ENCODE results near the gene TST. TPM values are rescaled to one million over a fixed set of nuclear protein-coding genes. Genes with fewer than 3 reads are reported as not detected.

The TST gene
- total and polyA plus RNA-seq, 11 donors, result 35.8 to 143 (median 58.1) TPM

DNA sequence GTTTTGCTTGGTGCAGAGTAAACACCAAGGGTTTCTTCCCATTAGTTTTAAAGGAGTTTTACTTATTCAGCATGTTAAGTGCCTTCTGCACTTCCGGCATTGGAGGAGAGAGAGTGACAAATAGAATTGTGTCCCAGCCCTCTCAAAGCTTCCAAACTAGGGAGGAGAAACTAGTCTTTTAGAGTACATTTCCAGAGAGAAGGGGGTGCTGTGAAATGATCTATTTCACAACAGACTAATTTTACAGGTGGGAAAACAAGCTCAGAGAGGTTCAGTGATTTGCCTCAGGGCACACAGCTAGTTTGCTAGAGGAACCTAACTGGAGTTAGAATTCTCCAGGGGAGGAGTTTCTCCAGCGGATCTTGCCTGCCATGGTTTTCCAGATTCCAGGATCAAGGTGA lies 12.9 kb upstream of the TST start:
- Histone ChIP-seq H3K27me3 (peaks cover 0 to 7% (median 0%) of the 10 kb centered on the region in 9 donors), H3K36me3 (peaks cover 0 to 34% (median 27%) of the 10 kb centered on the region in 9 donors), H3K4me1 (no peaks in the 10 kb centered on the region), H3K27ac (no peak overlapping the region), H3K4me3 (no peak overlapping the region), H3K9me3 (no peaks in the 10 kb centered on the region)
- WGBS, 4 donors, result 63 to 76% (median 73%) methylated on average over 2 of the region's 2 CpGs
- intact Hi-C loops (cut with DNase I), result no loop called here
- ATAC-seq (no peak), DNase-seq (no peak)
- TF ChIP-seq, protein P1, sequence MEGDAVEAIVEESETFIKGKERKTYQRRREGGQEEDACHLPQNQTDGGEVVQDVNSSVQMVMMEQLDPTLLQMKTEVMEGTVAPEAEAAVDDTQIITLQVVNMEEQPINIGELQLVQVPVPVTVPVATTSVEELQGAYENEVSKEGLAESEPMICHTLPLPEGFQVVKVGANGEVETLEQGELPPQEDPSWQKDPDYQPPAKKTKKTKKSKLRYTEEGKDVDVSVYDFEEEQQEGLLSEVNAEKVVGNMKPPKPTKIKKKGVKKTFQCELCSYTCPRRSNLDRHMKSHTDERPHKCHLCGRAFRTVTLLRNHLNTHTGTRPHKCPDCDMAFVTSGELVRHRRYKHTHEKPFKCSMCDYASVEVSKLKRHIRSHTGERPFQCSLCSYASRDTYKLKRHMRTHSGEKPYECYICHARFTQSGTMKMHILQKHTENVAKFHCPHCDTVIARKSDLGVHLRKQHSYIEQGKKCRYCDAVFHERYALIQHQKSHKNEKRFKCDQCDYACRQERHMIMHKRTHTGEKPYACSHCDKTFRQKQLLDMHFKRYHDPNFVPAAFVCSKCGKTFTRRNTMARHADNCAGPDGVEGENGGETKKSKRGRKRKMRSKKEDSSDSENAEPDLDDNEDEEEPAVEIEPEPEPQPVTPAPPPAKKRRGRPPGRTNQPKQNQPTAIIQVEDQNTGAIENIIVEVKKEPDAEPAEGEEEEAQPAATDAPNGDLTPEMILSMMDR (IDR thresholded peaks at IDR 0.05), result no peak
- TF ChIP-seq POLR2A (IDR thresholded peaks at IDR 0.05), result no peak

DNA sequence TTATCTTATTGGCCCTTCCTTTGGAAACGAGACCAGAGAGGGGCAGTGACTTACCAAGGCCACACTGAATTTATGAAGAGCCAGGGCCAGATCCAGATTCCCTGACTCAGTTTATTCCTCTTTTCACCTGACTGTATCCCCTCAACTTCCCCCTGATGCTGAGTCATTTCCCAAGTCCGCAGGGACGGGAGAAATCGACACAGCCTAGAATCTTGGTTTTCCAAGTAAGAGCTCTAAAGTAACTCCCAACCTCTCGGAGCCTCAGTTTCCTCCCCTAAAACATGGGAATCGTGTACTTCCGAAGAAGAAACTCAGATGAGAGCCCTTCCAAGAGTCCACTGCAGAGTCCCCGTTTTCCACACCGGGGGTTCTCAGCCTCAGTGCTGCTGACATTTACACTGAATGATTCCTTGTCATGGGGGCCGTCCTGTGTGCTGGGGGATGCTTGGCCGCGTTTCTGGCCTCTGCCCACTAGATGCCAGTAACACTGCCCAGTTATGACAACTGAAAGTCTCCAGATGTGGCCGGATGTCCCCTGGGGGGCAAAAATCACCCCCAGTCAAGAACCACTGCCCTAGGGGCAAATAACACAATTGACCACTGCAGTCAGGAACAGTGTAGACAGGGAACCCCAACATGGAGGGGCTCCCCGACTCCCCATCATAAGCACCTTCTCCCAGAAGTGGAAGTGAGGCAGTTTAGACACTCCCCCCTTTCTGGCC lies 11.5 kb upstream of the TST start:
- DNase-seq, result no peak
- intact Hi-C loops (cut with DNase I), result no loop called here

DNA sequence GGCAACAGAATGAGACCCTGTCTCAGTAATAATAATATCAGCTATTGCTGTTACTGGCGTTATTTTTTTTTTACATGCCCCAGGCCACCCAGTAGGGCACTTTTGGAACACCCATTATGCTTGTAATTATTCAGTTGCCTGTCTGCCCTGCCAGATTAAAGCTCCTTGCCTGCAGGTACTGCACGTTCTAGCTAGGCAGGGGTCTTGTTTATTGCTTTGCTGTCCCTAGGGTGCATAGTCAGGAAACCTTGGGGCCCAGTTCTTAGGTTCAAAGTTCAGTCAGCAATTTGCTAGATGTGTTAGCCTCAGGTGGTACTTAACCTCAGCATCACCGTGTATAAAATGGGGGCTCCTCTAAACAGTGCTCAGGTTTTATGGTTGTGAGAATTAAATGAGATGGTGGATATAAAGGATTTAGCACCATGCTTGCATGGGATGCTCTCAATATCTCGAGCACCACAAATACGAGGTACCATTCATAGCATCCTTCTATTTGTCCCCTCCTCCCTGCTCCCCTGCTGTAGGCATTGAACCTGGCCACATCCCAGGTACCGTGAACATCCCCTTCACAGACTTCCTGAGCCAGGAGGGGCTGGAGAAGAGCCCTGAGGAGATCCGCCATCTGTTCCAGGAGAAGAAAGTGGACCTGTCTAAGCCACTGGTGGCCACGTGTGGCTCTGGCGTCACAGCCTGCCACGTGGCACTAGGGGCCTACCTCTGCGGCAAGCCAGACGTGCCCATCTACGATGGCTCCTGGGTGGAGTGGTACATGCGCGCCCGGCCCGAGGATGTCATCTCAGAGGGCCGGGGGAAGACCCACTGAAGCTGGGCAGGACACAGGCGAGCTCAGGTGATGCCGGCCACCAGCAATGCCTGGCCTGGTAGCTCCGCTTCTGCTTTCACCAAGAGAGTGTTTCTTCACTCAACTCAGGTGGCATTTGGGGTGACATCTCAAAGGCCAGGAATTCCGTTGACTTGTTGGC lies 9.7 kb upstream of the TST start:
- DNase-seq (no peak), ATAC-seq (no peak)
- intact Hi-C loops (cut with DNase I), result loop anchor here in 1 of 10 donors (10.0 kb wide), 1 partner anchor 64 kb away; no protein-coding TSS in a partner anchor
- Histone ChIP-seq H3K9me3 (no peaks in the 10 kb centered on the region), H3K36me3 (peaks cover 0 to 66% (median 45%) of the 10 kb centered on the region in 9 donors), H3K27ac (no peak overlapping the region), H3K4me1 (peaks cover 0 to 19% (median 0%) of the 10 kb centered on the region in 12 donors), H3K27me3 (no peaks in the 10 kb centered on the region), H3K4me3 (no peak overlapping the region)
- WGBS, 4 donors, result 93 to 94% (median 94%) methylated on average over 16 to 22 of the region's 22 CpGs
- TF ChIP-seq, protein P1 (IDR thresholded peaks at IDR 0.05), result no peak
- no peak for TF ChIP-seq POLR2A (IDR thresholded peaks at IDR 0.05)

More for the DNA sequence above, 11.5 kb upstream of the TST start:
- H3K27me3 ChIP-seq, result peaks cover 0 to under 1% (median 0%) of the 10 kb centered on the region in 9 donors
- TF ChIP-seq, protein P1 (IDR thresholded peaks at IDR 0.05), result no peak
- H3K27ac ChIP-seq, result no peak overlapping the region
- H3K9me3 ChIP-seq, result no peaks in the 10 kb centered on the region
- ATAC-seq, result no peak
- no peak overlapping the region for H3K4me3 ChIP-seq
- peaks cover 0 to 13% (median 0%) of the 10 kb centered on the region in 12 donors for H3K4me1 ChIP-seq
- WGBS, 4 donors, result 67 to 75% (median 72%) methylated on average over 13 to 14 of the region's 14 CpGs
- peaks cover 0 to 48% (median 32%) of the 10 kb centered on the region in 9 donors for H3K36me3 ChIP-seq

DNA sequence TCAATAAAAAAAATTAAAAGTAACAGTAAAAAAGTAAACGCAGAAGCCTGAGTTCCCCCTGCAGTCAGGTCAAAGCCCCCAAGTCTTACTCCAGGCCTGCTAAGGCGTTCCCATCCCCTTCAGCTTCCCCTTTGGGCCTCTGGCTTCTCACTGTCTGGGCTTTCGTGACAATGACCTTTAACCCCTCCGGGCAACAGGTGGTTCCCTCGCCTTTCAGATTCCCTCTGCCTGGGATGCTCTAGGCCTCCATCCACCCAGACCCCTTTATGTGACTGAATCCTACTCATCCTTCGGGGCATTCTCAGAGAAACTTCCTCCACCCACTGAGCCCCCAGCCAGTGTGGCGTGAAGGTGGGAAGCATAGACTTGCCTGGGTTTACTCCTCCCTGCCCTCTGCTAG lies 8.3 kb upstream of the TST start:
- Histone ChIP-seq H3K4me3 (no peak overlapping the region), H3K27me3 (no peaks in the 10 kb centered on the region), H3K9me3 (no peaks in the 10 kb centered on the region), H3K36me3 (peaks cover 0 to 67% (median 45%) of the 10 kb centered on the region in 9 donors), H3K4me1 (peaks cover 0 to 34% (median 6%) of the 10 kb centered on the region in 12 donors), H3K27ac (no peak overlapping the region)
- DNase-seq, result no peak
- intact Hi-C loops (cut with DNase I), result loop anchor here in 1 of 10 donors (10.0 kb wide), 1 partner anchor 63 kb away; no protein-coding TSS in a partner anchor
- TF ChIP-seq POLR2A (IDR thresholded peaks at IDR 0.05), result no peak
- TF ChIP-seq, protein P1 (IDR thresholded peaks at IDR 0.05), result no peak
- ATAC-seq, result no peak
- WGBS, 4 donors, result 93 to 95% (median 93%) methylated on average over 7 of the region's 7 CpGs

Measured in heart left ventricle (tissue), 16 donors.